HG03045 (cell line): ENCODE data around the gene ABLIM2.

Experiments used
- ATAC-seq: cut with Tn5 transposase; IDR thresholded peaks from one replicate; pipeline ENCODE4 v1.9.1; 2021; ENCODE audit warnings: mild to moderate bottlenecking, moderate library complexity; ENCODE audit not compliant: unreplicated experiment

Gene ABLIM2

DNA sequence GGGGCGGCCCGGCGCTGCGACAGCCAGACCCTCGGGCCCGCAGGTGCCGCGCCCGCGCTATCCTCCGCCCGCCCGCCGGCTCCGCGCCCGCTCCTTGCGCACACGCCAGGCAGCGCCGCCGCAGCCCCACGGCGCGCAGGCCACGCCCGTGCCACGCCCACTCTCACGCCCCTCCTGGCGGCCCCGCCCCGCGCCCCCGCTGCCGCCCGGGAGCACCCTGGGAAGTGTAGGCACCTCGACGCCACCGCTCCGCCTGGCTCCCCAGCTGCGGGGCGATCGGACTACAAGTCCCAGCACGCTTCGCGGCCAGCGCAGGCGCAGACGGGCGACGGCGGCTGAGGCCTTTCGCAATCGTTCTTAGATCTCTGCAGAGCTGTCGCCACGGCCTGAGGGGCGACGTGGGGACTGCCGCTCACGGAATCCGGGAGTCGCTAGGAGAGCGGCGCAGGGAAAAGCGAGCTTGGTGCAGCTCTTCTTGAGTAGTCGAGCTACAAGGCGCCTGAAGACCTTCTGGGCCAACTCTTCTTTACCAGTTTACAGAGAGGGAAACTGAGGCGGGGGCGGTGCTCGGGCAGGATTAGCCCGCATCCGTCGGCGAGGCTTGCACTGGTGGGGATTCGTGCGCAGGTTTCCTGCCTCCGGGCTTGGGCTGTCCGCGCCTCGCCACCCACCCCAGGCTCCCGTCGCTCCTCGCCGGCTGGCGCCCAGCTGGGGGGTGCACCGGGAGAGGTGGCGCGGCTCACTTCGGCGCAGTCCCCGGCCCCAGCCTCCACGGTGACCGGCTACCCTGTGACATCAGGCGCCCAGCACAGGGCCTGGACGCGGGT, at the start of gene ABLIM2:
Gene ABLIM2 (minus strand): TSS at position 104 of the 827 bp plus-strand sequence. CDS start 124 bp downstream, outside the sequence.
- peak; percentile 98 for ATAC-seq

DNA sequence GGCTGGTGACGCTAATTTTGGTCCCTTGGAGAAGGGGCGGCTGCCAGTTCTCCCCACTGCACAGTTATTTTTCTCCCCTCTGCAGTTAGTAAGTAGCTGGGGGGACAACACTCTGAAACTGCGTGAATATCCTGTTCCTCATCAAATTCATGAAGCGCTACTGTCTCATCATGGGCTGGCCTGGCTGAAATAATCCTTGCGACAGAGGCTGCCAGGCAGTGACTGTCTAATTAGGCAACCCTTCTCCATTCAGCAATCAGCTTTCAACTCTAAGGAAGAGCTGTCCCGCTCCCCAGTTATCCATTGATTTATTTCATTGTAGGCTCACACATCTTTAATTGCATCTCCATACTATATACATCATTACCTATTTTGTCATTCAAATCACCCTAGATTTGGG, 48.7 kb upstream of the ABLIM2 start:
- ATAC-seq, result no peak

DNA sequence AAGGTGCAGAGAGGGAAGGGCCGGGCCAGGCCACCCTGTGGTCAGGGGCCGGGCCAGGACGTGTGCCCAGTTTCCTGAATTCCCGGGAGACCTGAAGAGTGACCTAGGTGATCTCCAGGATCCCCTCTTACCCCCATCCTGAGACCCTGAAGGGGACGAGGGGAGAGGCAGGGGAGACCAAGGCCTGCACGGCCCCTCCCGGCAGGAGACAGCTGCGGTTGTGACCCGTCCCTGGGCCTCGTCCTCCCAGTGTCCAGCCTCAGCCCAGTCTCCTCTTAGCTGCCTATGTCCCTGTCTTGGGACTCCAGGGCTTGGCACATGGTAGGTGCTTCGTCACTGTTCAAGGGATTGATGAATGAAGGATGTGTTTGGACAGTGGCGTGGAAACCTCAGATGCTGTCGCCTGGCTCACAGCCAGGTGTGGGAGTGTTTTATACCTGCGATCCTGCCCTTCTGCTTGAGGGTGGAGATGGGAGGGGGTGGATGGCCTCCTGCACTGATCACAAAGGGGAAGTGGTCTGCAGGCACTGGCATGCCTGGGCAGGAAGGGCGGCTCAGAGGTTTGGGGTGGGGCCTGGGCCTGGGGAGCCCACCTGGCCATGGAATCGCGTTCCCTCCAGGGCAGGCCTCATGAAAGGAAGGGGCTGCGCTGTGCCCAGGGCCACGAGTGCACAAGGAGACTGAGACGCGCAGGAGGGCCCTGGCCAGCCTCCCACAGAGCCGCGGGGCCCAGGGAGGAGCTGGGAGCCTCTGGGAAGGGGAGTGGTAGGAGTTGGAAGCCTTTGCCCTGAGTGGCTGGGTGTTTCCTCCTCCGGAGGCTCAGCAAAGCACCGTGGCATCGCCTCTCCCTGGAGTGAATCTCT, 47.4 kb upstream of the ABLIM2 start:
- no peak for ATAC-seq

DNA sequence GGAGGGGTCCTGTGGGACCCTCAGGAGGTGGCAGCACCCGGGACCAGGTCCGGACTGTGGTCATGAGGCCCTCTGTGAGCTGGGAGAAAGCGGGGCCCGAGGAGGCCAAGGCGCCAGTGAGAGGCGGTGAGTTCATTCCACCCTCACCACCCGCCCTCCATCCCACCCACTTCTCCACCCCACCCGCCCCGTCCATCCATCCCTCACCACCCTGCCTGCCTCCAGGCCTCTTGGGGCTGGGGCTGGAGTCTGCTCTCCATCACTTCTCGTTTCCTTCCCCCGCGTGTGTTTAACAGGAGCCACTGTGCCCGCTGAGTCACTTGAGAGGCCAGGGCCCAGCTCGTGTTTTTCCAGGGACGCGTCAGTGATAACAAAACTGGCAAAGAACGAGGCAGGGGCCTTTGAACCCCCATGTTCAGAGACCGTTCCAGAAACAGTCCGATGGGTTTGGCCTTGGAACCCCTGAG, 46.7 kb upstream of the ABLIM2 start:
- ATAC-seq, result no peak

DNA sequence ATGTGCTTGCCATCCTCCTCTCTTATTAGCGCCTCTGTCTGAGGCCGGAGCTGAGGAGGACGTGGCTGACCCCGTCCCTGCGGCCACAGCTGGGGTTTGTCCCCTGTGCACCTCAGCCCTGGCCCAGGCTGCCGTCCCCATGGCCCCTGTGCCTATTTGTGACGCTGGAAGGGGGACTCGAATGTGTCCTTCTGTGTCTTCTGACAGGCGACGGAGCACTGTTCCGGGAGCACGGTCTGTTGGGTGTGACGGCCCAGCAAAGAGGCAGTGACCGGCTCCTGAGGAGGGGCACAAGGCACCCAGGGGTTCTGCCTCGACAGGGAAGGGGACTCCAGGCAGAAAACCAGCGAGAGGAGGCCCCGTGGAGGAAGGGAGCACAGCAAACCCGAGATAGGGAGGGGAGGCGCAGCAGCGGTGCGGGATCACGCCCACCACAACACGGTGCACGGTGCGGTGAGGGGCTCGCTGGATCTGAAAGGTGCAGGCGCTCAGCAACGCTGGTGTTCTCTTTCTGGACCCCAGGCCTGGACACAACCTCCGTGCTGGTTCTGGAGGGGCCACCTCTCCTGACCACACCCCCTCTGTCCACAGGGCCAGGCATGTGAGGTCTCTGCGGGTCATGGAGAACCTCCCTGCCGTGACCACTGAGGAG, 46.1 kb upstream of the ABLIM2 start:
- ATAC-seq, result no peak

DNA sequence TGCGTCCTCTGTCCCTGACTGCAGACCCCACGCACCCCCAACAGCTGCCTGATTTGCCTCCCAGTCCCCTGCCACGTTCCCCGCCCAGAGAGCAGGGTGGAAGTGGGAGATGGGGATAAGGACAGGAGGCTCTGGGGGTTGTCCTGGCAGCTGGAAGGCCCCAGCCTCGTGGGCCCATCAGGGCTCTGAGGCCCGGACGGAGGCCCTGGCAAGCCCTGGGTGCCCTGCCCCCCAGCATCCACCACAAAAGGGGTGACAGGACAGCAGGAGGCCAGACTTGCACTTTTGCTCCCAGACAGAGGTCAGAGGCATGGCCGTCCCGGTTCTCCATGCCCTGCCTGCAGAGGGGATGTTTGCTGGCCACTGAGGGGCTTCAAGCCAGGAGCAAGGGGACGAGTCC, 45.2 kb upstream of the ABLIM2 start:
- ATAC-seq, result no peak

DNA sequence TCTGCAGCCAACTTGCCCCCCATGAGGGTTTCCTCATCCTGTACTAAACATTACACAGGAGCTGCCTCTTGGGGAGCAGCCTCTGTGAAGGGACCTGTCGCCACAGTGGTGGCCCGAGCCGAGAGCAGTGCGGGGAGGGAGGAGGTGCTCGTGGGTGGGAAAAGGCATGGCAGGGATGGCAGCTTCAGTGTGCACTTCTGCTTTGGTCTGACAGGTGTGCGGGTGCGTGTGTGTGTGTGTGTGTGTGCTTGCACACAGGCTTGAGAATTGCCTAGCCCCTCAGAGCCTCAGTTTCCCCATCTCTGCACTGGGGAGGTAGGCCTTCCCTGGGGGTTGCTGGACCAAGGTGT, 44.4 kb upstream of the ABLIM2 start:
- ATAC-seq, result no peak

DNA sequence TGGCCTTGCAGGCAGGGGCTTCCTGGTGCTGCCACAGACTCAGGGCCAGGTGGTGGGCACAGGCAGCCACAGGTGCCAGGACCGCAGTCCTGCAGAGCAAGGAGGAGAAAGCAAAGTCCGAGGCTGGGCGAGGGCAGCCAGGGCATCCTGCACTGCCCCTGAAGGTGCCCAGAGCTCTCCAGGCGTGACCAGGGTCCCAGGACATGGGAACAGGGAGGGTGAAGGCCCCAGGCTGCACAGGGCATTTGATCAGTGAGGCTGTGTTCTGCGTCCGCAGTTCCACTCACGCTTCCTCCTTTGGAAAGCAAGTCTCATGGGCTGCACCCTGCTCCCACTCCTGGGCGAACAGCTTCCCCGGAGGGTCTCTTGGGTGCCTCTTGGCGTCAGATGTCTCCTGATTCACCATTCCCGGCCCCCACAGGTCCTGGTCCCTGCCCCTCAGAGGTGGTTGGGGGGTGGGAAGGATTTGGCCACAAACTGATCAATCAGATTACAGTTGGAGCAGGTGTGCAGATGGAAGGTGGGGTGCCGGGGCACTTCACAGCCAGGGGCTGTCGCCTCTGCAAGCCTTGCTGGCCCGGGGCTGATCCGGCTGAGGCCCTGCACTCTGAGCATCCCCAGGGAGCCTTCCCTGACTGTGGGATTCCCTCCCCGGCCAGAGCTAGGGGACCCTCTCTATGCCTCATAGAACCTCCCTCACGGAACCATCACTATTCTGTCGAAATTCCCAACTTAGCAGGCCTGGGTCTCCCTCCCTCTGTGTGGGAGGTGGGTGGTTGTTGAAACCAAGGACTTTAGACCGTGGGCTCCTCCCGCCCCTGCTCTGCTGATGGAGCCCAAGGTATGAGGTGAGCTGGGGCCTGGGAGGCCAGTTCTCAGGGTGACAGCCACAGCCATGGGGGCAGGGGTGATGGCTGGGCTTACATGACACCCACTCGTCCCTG, 43.8 kb upstream of the ABLIM2 start:
- no peak for ATAC-seq

DNA sequence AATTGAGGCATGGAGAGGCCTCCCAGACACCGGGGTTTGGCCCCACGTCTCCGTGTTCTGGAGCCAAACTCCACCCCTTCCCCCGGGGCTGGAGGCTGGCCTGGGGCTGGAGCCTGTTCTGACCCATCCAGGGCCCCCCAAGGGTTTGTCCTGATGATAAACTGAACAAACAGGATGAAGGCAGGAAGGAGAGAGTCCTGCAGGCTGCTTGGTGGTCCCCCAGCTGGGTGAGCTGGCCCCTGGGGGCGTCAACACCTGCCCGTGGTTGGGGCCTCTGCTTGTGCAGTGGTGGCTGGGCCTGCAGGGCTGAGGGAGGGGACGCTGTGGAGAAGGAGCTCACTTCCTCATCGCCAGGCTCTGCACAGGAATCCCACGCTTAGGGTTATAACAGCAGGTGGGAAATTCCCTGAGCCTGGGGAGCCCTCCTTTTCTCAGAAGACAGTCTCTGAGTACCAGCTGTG, 42.7 kb upstream of the ABLIM2 start:
- ATAC-seq, result peak; percentile 28

DNA sequence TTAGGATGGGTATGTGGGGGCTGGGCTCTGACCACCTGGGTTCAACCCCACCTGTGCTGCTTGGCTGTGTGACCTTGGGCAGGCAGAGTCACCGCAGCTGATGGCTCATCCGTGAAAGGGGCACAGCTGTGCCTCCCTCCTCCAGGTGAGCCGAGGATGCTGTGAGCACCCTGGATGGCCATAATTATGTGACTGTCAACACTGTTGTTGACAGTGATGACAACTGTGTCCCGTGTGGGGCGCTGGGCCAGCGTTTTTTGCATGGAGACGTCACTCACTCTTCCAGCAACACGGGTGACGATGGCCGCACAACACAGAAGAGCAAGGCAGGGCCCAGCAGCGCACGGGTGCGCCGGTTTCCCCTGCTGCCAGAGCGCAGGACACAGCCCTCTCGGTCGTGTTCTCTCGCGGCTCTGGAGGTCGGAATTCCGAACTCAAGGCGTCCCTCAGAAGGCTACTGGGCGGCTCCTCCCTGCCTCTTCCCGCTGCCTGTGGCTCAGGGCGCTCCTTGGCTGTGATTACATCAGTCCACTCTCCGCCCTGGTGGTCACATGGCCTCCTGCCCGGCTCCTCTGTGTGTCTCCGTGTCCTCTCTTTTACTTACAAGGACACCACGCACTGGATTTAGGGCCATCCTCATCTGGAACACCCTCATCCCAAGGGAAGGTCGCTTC, 41.8 kb upstream of the ABLIM2 start:
- no peak for ATAC-seq

DNA sequence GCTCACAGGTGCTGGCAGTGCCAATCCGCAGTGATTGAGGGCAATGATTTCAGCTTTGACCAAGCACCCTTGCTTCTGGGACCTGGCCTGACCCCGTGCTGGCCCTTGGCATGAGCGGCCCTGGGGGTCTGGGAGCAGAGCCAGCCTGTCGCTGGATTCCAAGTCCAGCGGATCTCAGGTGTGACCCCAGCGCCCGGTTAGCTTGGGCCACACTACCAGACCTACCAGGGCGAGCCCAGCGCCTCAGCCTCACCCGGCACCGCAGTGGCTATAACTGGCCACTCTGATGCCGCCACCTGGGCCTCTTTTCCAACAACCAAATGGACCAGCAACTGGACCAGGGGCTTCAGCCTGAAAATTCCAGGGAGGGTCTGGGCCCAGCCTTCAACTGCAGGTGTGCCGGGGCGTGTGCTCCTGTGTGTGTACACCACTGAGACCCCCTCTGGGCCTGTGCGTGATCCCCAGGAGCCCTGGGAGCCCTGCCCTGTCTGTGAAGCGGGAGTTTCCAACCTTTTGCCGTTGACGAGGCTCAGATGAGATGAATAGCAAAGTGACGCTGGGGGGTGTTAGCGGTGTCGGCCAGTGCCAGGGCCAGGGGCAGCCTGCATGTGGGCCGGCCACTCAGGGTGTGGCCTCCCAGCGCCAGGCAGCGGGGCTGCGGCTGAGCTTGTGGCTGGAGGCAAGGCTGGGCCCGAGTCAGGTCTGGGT, 41.1 kb upstream of the ABLIM2 start:
- ATAC-seq, result no peak

DNA sequence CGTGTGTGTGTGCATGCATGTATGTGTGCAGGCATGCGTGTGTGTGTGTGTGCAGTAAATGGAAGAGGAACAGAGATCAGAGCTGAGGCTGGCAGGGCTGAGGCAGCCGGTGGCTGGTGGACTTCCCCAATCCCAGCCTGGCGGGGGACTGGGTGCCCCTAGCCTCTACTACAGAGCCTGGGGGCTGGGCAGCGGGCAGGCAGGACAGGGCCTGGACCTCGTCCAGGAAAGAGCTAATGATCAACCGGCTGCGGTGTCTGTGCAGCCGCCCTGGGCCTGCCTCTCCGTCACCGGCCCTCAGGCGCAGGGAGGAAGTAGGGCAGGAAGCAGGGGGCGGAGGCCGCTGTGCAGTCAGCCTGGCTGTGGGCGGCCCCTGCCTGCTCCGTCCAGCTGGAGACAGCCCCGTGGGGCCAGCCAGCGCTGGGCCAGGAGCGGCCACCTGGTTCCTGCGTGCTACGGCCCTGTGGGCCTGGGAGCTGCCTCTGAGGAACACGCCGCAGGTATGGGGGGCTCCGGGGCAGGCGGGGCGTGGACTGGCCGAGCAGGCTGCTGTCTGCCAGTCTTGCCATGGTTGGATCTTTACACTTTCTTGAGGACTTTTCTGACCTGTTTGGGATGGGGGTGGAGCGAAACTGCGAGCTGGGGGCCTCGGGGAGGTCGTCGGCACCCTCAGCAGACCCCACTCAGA, 40.4 kb upstream of the ABLIM2 start, which contains the start of gene SH3TC1:
Gene SH3TC1 (plus strand): TSS at position 385 of the 688 bp plus-strand sequence. CDS start 5,905 bp downstream, outside the sequence.
- ATAC-seq, result peak; percentile 85

DNA sequence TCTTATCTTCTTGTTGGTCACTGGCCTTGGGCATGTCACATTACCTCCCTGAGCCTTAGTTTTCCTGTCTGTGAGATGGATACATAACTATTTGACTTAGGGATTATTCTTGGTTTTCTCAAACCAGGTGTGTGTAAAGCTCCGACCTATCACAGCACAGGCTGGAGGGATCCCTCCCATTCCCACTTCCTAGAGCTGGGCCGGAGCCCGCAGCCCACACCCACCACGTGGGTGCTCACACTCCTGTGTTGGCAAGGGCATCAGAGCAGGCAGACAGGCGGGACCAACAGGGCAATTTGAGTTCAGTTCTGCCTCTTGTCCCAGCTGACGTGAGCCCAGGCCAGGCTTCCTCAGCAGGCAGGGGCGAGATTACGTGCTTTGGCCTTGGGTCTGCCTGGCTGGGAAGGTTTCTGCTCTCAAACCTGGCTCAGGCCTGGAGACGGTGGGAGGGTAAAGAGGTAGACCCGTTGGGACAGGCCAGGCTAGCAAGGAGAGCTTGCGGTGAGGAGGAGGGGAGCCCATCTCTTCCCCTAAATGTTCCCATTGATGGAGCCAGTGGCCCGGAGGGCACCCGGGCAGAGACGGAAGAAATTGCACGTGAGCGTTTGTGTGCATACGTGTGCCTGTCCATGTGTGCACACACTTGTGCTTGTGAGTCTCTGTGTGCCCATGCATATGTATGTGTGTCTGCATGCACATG, 39.7 kb upstream of the ABLIM2 start:
- no peak for ATAC-seq

DNA sequence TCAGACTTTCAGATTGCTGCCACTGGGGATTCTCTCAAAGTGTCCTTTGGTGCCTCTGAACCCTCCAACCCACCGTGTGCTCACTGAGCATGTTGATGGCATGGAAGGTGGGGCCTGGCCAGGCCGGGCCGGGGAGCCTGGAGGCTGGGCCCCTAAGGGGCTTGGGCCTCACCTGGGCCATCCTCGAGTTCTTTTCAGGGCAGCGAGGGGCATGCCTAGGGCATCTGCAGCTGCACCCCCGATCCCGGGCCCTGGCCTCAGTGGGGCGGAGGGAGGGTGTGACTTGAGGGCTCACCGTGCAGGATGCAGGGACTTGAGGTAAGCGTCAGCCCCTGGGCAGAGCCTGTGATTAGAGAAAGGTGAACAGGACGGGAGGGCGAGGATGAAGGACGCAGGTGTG, 38.9 kb upstream of the ABLIM2 start:
- ATAC-seq, result no peak

DNA sequence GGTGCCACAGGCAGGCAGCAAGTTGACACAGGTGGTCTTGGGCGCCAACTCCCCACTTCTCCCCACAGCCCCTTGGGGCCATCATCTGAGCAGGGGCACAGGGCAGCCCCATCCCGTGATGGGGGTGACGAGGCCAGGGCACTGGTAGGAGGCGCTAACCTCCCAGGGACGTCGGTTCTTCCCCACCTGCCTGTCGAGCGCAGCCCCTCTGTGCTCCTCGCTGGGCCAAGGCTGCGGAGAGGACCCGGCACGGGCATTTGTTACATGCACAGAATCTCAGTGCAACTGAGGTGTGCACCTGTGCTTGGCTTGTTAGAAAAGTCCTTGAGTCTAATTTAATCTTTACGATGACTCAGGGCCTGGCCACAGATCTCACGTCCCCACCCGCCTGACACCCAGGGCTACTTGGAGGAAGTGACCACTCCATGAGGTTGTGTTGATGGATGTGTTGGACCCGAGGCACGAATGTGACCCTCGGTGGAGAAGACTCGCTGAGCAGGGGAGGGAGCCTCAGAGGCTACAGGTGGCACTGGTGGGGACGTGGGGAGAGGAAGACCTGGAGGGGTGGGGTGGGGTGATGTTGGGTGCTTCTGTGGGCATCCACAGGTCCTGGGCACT, 37.3 kb upstream of the ABLIM2 start:
- ATAC-seq, result no peak

DNA sequence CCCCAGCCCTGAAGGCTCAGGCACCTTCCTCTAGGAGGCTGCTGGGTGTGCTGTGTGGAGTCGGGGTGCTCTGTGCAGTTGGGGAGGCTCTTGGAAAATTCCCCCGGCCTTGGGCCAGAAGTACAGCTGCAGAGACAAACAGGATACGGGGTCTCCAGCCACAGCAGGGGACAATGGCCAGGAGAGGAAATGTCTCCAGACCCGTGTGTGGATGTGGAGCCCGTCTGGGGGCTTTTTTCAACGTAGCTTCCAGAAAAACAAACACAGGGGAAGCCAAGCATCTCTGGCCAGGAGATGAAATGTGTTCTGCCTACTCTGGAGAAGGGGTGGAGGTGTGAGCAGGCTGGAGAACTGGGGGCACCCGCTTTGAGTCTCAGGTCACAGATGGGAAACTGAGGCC, 36.8 kb upstream of the ABLIM2 start:
- no peak for ATAC-seq
